ENCODE results near the gene PACC1.
A peak's percentile ranks its signal among the peaks of the same experiment; 100 is the strongest.

The PACC1 gene

GRCh38 chr1:212379366-212379765 lies 35.3 kb downstream of the PACC1 start:
- H3F3A ChIP-seq (ENCODE audit: control insufficient read depth, insufficient read depth): no peaks in the 10 kb centered on the region
- H3K9me3 ChIP-seq (ENCODE audit: control insufficient read depth, insufficient read depth, low read length): no peaks in the 10 kb centered on the region
- H3K27ac ChIP-seq (ENCODE audit: low read depth, low read length): no peak overlapping the region
- H3K27me3 ChIP-seq (ENCODE audit: control insufficient read depth, low read length): no peaks in the 10 kb centered on the region
- peaks cover 76% of the 10 kb centered on the region for H3K36me3 ChIP-seq (ENCODE audit: control insufficient read depth, low read length)
- TF ChIP-seq EZH2phosphoT487 (IDR thresholded peaks at IDR 0.05; ENCODE audit: borderline replicate concordance, low read length): no peak
- no peak for TF ChIP-seq CTCF (IDR thresholded peaks at IDR 0.05; ENCODE audit: low read depth, low read length, poor library complexity, severe bottlenecking)
- no peak overlapping the region for H3K4me3 ChIP-seq (ENCODE audit: low read length)
- no peaks in the 10 kb centered on the region for H4K20me1 ChIP-seq (ENCODE audit: control insufficient read depth, insufficient read depth, low read depth, low read length)
- H3K4me2 ChIP-seq (ENCODE audit: low read length): no peak overlapping the region
- H3K4me1 ChIP-seq (ENCODE audit: control insufficient read depth, low read length): no peaks in the 10 kb centered on the region
- H3K79me2 ChIP-seq (ENCODE audit: control insufficient read depth, low read length): no peaks in the 10 kb centered on the region
- no peaks in the 10 kb centered on the region for H3K9me2 ChIP-seq (replicated peaks; ENCODE audit: control insufficient read depth, low read length)

- Histone ChIP-seq H3K9me3 (ENCODE audit: control insufficient read depth, insufficient read depth, low read length) (no peaks in the 10 kb centered on the region), H3K4me2 (ENCODE audit: low read length) (no peak overlapping the region), H3K4me3 (ENCODE audit: low read length) (no peak overlapping the region), H3K27me3 (ENCODE audit: control insufficient read depth, low read length) (no peaks in the 10 kb centered on the region), H3K27ac (ENCODE audit: low read depth, low read length) (no peak overlapping the region), H3K79me2 (ENCODE audit: control insufficient read depth, low read length) (no peaks in the 10 kb centered on the region), H3K36me3 (ENCODE audit: control insufficient read depth, low read length) (peaks cover 74% of the 10 kb centered on the region), H3F3A (ENCODE audit: control insufficient read depth, insufficient read depth) (no peaks in the 10 kb centered on the region), H4K20me1 (ENCODE audit: control insufficient read depth, insufficient read depth, low read depth, low read length) (no peaks in the 10 kb centered on the region), H3K9me2 (replicated peaks; ENCODE audit: control insufficient read depth, low read length) (no peaks in the 10 kb centered on the region), H3K4me1 (ENCODE audit: control insufficient read depth, low read length) (no peaks in the 10 kb centered on the region)
- TF ChIP-seq EZH2phosphoT487 (IDR thresholded peaks at IDR 0.05; ENCODE audit: borderline replicate concordance, low read length): no peak
- no peak for TF ChIP-seq CTCF (IDR thresholded peaks at IDR 0.05; ENCODE audit: low read depth, low read length, poor library complexity, severe bottlenecking)
Measured at GRCh38 chr1:212377644-212378043, 37.0 kb downstream of the PACC1 start.

- H3K9me3 ChIP-seq (ENCODE audit: control insufficient read depth, insufficient read depth, low read length): no peaks in the 10 kb centered on the region
- no peaks in the 10 kb centered on the region for H3K4me1 ChIP-seq (ENCODE audit: control insufficient read depth, low read length)
- no peak overlapping the region for H3K4me3 ChIP-seq (ENCODE audit: low read length)
- peaks cover 74% of the 10 kb centered on the region for H3K36me3 ChIP-seq (ENCODE audit: control insufficient read depth, low read length)
- no peak overlapping the region for H3K27ac ChIP-seq (ENCODE audit: low read depth, low read length)
- H4K20me1 ChIP-seq (ENCODE audit: control insufficient read depth, insufficient read depth, low read depth, low read length): no peaks in the 10 kb centered on the region
- H3K4me2 ChIP-seq (ENCODE audit: low read length): no peak overlapping the region
- no peaks in the 10 kb centered on the region for H3K27me3 ChIP-seq (ENCODE audit: control insufficient read depth, low read length)
- H3K79me2 ChIP-seq (ENCODE audit: control insufficient read depth, low read length): no peaks in the 10 kb centered on the region
- no peaks in the 10 kb centered on the region for H3K9me2 ChIP-seq (replicated peaks; ENCODE audit: control insufficient read depth, low read length)
- H3F3A ChIP-seq (ENCODE audit: control insufficient read depth, insufficient read depth): no peaks in the 10 kb centered on the region
- TF ChIP-seq EZH2phosphoT487 (IDR thresholded peaks at IDR 0.05; ENCODE audit: borderline replicate concordance, low read length) (no peak), CTCF (IDR thresholded peaks at IDR 0.05; ENCODE audit: low read depth, low read length, poor library complexity, severe bottlenecking) (no peak)
Measured at GRCh38 chr1:212375986-212376385, 38.7 kb downstream of the PACC1 start.

GRCh38 chr1:212368073-212368484 lies 46.6 kb downstream of the PACC1 start:
- Histone ChIP-seq H4K20me1 (ENCODE audit: control insufficient read depth, insufficient read depth, low read depth, low read length) (peaks cover 4% of the 10 kb centered on the region; the same call in 1 of the 2 replicates), H3K36me3 (ENCODE audit: control insufficient read depth, low read length) (peaks cover 46% of the 10 kb centered on the region)
- TF ChIP-seq EZH2phosphoT487 (IDR thresholded peaks at IDR 0.05; ENCODE audit: borderline replicate concordance, low read length): no peak
- TF ChIP-seq CTCF (IDR thresholded peaks at IDR 0.05; ENCODE audit: low read depth, low read length, poor library complexity, severe bottlenecking): peak; percentile 96

More at GRCh38 chr1:212368073-212368484, 46.6 kb downstream of the PACC1 start:
- no peaks in the 10 kb centered on the region for H3K9me2 ChIP-seq (replicated peaks; ENCODE audit: control insufficient read depth, low read length)
- H3K4me3 ChIP-seq (ENCODE audit: low read length): no peak overlapping the region
- no peaks in the 10 kb centered on the region for H3F3A ChIP-seq (ENCODE audit: control insufficient read depth, insufficient read depth)
- no peaks in the 10 kb centered on the region for H3K79me2 ChIP-seq (ENCODE audit: control insufficient read depth, low read length)
- no peak overlapping the region for H3K4me2 ChIP-seq (ENCODE audit: low read length)
- no peaks in the 10 kb centered on the region for H3K9me3 ChIP-seq (ENCODE audit: control insufficient read depth, insufficient read depth, low read length)
- H3K4me1 ChIP-seq (ENCODE audit: control insufficient read depth, low read length): no peaks in the 10 kb centered on the region
- H3K27ac ChIP-seq (ENCODE audit: low read depth, low read length): no peak overlapping the region
- no peaks in the 10 kb centered on the region for H3K27me3 ChIP-seq (ENCODE audit: control insufficient read depth, low read length)
